D721Med (cell line): ENCODE measurements around the gene STEAP1.

ENCODE experiments used
- DNase-seq: peaks from one replicate; pipeline ENCODE4 v3.0.0; 2011; ENCODE audit warnings: low spot score; ENCODE audit not compliant: insufficient read length
- FAIRE-seq: peaks from 2 replicates; lab custom pipeline; 2011; peaks lifted over from hg19 to GRCh38; lab: Jason Lieb, UNC
- CTCF ChIP-seq: IDR thresholded peaks from 2 replicates; pipeline ENCODE4 v1.5.1; 2012; ENCODE audit warnings: mild to moderate bottlenecking, control low read depth; ENCODE audit not compliant: insufficient read depth; ENCODE audit errors: missing control alignments

STEAP1 gene

GRCh38 chr7:90210475-90210874 is 56.2 kb downstream of the STEAP1 start:
- TF ChIP-seq CTCF = no peak
- DNase-seq (no peak), FAIRE-seq (no peak)

- no peak for FAIRE-seq
- TF ChIP-seq CTCF = no peak
- no peak for DNase-seq
Observed at GRCh38 chr7:90210981-90211380, 56.7 kb downstream of the STEAP1 start.

GRCh38 chr7:90211391-90212148 is 57.3 kb downstream of the STEAP1 start, which contains the start of gene STEAP2:
TSS of gene STEAP2 (plus strand) at chr7:90211740. CDS start at chr7:90225083, 13,343 bp downstream.
- TF ChIP-seq CTCF = peak; percentile 37
- DNase-seq (peak; percentile 40), FAIRE-seq (no peak)

- no peak for FAIRE-seq
- TF ChIP-seq CTCF = no peak
- no peak for DNase-seq
Observed at GRCh38 chr7:90212149-90212495, 57.9 kb downstream of the STEAP1 start.

GRCh38 chr7:90213521-90213920 is 59.3 kb downstream of the STEAP1 start:
- DNase-seq = no peak
- TF ChIP-seq CTCF = no peak
- no peak for FAIRE-seq
